ENCODE data around the gene CFDP1. TPM values are rescaled to one million over a fixed set of nuclear protein-coding genes. Genes with fewer than 3 reads are reported as not detected.

Gene CFDP1
- total and polyA plus RNA-seq, 2 of the 13 experiments (the other 11 are each of a cell fraction or from before 2014, with no cell fraction given): 78.6 to 153 TPM

GRCh38 chr16:75420987-75421819 is 12.1 kb downstream of the CFDP1 start (continued):
- no peak for TF ChIP-seq MAFK (conservative IDR thresholded peaks at IDR 0.05 in 1 of 2, IDR thresholded peaks at IDR 0.05 in 1 of 2; ENCODE audit: low read length in 2 of 2)
- no peak for TF ChIP-seq ZNF773 (CRISPR knock-in tag; IDR thresholded peaks at IDR 0.05; ENCODE audit: borderline replicate concordance)
- TF ChIP-seq, protein P1, sequence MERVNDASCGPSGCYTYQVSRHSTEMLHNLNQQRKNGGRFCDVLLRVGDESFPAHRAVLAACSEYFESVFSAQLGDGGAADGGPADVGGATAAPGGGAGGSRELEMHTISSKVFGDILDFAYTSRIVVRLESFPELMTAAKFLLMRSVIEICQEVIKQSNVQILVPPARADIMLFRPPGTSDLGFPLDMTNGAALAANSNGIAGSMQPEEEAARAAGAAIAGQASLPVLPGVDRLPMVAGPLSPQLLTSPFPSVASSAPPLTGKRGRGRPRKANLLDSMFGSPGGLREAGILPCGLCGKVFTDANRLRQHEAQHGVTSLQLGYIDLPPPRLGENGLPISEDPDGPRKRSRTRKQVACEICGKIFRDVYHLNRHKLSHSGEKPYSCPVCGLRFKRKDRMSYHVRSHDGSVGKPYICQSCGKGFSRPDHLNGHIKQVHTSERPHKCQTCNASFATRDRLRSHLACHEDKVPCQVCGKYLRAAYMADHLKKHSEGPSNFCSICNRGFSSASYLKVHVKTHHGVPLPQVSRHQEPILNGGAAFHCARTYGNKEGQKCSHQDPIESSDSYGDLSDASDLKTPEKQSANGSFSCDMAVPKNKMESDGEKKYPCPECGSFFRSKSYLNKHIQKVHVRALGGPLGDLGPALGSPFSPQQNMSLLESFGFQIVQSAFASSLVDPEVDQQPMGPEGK (CRISPR knock-in tag; IDR thresholded peaks at IDR 0.05): peak; percentile 57
- TF ChIP-seq, protein P2, sequence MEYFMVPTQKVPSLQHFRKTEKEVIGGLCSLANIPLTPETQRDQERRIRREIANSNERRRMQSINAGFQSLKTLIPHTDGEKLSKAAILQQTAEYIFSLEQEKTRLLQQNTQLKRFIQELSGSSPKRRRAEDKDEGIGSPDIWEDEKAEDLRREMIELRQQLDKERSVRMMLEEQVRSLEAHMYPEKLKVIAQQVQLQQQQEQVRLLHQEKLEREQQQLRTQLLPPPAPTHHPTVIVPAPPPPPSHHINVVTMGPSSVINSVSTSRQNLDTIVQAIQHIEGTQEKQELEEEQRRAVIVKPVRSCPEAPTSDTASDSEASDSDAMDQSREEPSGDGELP (IDR thresholded peaks at IDR 0.05; ENCODE audit: borderline replicate concordance, low read depth): no peak
- no peak for TF ChIP-seq RFXAP (CRISPR knock-in tag; IDR thresholded peaks at IDR 0.05; ENCODE audit: borderline replicate concordance)
- no peak for TF ChIP-seq ZNF138 (CRISPR knock-in tag; IDR thresholded peaks at IDR 0.05; ENCODE audit: low read depth)
- no peak for TF ChIP-seq ZNF432 (CRISPR knock-in tag; IDR thresholded peaks at IDR 0.05; ENCODE audit: borderline replicate concordance)
- TF ChIP-seq, protein P3, sequence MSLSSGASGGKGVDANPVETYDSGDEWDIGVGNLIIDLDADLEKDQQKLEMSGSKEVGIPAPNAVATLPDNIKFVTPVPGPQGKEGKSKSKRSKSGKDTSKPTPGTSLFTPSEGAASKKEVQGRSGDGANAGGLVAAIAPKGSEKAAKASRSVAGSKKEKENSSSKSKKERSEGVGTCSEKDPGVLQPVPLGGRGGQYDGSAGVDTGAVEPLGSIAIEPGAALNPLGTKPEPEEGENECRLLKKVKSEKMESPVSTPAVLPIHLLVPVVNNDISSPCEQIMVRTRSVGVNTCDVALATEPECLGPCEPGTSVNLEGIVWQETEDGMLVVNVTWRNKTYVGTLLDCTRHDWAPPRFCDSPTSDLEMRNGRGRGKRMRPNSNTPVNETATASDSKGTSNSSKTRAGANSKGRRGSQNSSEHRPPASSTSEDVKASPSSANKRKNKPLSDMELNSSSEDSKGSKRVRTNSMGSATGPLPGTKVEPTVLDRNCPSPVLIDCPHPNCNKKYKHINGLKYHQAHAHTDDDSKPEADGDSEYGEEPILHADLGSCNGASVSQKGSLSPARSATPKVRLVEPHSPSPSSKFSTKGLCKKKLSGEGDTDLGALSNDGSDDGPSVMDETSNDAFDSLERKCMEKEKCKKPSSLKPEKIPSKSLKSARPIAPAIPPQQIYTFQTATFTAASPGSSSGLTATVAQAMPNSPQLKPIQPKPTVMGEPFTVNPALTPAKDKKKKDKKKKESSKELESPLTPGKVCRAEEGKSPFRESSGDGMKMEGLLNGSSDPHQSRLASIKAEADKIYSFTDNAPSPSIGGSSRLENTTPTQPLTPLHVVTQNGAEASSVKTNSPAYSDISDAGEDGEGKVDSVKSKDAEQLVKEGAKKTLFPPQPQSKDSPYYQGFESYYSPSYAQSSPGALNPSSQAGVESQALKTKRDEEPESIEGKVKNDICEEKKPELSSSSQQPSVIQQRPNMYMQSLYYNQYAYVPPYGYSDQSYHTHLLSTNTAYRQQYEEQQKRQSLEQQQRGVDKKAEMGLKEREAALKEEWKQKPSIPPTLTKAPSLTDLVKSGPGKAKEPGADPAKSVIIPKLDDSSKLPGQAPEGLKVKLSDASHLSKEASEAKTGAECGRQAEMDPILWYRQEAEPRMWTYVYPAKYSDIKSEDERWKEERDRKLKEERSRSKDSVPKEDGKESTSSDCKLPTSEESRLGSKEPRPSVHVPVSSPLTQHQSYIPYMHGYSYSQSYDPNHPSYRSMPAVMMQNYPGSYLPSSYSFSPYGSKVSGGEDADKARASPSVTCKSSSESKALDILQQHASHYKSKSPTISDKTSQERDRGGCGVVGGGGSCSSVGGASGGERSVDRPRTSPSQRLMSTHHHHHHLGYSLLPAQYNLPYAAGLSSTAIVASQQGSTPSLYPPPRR (CRISPR knock-in tag; IDR thresholded peaks at IDR 0.05; ENCODE audit: borderline replicate concordance): no peak
- TF ChIP-seq, protein P4, sequence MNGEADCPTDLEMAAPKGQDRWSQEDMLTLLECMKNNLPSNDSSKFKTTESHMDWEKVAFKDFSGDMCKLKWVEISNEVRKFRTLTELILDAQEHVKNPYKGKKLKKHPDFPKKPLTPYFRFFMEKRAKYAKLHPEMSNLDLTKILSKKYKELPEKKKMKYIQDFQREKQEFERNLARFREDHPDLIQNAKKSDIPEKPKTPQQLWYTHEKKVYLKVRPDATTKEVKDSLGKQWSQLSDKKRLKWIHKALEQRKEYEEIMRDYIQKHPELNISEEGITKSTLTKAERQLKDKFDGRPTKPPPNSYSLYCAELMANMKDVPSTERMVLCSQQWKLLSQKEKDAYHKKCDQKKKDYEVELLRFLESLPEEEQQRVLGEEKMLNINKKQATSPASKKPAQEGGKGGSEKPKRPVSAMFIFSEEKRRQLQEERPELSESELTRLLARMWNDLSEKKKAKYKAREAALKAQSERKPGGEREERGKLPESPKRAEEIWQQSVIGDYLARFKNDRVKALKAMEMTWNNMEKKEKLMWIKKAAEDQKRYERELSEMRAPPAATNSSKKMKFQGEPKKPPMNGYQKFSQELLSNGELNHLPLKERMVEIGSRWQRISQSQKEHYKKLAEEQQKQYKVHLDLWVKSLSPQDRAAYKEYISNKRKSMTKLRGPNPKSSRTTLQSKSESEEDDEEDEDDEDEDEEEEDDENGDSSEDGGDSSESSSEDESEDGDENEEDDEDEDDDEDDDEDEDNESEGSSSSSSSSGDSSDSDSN (CRISPR knock-in tag; IDR thresholded peaks at IDR 0.05): no peak
- peak; percentile 76; the same call in 1 of the 2 replicates for TF ChIP-seq ELF3 (CRISPR knock-in tag; IDR thresholded peaks at IDR 0.05)
- TF ChIP-seq MIER2 (CRISPR knock-in tag; IDR thresholded peaks at IDR 0.05): no peak
- TF ChIP-seq, protein P5, sequence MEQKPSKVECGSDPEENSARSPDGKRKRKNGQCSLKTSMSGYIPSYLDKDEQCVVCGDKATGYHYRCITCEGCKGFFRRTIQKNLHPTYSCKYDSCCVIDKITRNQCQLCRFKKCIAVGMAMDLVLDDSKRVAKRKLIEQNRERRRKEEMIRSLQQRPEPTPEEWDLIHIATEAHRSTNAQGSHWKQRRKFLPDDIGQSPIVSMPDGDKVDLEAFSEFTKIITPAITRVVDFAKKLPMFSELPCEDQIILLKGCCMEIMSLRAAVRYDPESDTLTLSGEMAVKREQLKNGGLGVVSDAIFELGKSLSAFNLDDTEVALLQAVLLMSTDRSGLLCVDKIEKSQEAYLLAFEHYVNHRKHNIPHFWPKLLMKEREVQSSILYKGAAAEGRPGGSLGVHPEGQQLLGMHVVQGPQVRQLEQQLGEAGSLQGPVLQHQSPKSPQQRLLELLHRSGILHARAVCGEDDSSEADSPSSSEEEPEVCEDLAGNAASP (CRISPR knock-in tag; IDR thresholded peaks at IDR 0.05; ENCODE audit: borderline replicate concordance): no peak
- no peak for TF ChIP-seq FIP1L1 (IDR thresholded peaks at IDR 0.05; ENCODE audit: borderline replicate concordance, insufficient read depth, low read depth, low read length)
- TF ChIP-seq, protein P6, sequence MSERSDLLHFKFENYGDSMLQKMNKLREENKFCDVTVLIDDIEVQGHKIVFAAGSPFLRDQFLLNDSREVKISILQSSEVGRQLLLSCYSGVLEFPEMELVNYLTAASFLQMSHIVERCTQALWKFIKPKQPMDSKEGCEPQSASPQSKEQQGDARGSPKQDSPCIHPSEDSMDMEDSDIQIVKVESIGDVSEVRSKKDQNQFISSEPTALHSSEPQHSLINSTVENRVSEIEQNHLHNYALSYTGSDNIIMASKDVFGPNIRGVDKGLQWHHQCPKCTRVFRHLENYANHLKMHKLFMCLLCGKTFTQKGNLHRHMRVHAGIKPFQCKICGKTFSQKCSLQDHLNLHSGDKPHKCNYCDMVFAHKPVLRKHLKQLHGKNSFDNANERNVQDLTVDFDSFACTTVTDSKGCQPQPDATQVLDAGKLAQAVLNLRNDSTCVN (CRISPR knock-in tag; IDR thresholded peaks at IDR 0.05; ENCODE audit: borderline replicate concordance): no peak

Data from HepG2 (cell line).